HG03558 (cell line): Measurements from ENCODE around the gene RNU6-7.

Experiments used
- ATAC-seq: cut with Tn5 transposase; IDR thresholded peaks from one replicate; pipeline ENCODE4 v1.9.1; 2021; ENCODE audit warnings: moderate number of reproducible peaks; ENCODE audit not compliant: unreplicated experiment; ENCODE audit errors: extremely low read depth

The RNU6-7 gene

DNA sequence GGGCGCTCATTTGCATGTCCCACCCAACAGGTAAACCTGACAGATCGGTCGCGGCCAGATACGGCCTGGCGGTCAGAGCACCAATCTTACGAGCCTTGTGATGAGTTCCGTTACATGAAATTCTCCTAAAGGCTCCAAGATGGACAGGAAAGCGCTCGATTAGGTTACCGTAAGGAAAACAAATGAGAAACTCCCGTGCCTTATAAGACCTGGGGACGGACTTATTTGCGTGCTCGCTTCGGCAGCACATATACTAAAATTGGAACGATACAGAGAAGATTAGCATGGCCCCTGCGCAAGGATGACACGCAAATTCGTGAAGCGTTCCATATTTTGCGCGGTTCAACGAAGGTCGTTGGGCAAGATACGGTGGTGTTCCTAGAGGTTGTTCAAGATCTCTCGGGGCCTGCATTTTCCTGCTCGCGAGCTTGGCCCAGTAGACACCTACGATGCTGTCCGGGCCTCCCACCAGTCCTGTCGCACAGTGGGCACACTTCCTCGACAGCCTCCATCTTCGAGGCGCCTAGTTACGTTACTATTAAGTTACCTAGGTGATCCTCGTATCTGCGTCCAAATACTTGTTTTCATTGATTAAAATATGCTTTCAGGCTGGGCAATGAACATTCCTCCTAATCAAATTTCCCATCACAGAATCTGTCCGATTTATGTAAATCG, at the start of gene RNU6-7:
Gene RNU6-7, plus strand, starts transcription at position 230 of the 675 bp plus-strand sequence.
- ATAC-seq: no peak

DNA sequence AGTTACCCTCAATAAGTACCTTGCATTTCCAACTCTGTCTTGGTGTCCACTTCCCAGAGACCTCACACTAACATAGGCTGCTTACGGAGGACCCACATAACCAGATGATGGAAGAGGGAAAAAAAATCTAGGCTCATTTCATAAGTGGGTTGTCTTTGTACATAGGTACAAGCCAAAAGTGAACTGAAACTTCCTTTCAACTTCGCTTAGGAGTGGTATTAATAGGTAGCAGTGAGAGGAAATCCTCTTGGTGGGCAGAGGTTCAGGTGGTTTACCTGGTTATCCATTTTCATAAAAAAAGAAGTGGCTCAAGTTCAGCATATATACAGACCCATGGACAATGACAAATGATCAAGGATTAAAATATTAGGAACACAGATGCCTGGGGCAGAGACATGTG, 35.8 kb upstream of the RNU6-7 start:
- ATAC-seq: no peak

DNA sequence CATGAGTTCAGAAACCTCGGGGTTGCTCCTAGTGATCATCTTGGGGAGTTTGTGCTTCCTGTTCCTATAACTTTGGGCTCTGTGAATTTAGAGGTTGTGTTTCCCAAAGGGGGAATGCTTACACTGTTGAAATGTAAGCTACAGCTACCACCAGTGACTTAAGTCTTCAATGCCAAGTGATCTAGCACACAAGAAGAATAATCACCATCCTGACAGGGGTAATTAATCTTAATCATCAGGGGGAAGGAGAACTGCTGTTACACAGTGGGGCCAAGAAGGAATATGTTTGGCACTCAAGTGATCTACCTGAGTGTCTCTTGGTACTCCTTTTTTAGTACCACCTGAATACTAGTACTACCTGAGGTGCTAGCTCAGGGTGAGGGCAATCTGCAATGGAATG, 34.9 kb upstream of the RNU6-7 start:
- ATAC-seq: no peak

DNA sequence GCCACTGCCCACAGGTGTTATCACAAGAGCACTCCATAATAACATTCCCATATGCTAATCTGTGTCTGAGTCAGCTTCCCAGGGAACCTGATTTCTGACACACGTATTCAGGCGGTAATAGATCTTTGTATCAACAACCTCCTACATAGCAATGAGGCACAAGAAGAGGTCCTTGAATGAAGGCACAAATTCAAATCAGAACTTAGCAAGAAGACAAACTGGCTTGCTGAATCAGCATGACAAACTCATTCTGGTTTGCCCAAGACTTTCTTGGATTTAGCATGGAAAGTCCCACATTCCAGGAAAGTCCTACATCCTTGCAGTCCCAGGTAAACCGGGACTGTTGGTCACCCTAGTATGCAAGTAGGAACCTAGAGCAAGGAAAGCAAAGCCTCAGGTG, 33.9 kb upstream of the RNU6-7 start:
- ATAC-seq: no peak

DNA sequence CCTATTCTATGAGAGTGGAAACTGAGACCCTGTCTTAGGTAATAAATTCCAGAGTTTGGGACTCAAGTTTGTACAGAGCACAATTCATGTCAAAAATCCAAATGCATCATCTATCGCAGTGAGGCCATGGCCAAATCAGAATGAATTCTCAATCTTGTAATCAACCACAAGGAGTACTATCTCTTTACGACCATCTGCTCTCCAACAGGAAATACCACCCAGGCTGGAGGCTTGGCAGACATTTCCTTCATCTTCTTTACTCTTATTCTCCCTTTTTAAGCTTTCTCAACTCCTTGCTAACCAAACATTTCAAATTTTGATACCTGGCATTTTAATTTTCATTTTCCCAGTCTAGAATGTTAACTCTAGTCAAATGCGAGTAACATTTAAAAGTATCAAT, 32.7 kb upstream of the RNU6-7 start:
- no peak for ATAC-seq

DNA sequence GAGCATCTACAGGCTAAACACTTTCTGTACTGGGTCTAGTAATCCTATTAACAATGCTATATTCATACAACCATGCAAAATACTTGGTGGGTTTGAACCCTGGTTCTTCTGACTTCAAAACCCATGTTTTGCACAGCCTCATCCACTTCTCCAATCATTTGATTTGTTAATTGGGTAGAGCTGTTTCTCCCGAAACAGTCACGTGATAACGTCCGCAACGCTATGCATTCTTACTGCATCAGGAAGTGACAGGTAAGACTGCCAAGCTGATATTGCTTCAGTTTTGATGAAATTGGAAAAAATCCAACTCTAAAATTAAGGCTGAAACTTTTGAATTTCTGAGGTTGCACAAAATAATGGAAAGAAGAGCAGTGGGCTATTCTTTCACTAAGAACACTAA, 30.4 kb upstream of the RNU6-7 start:
- ATAC-seq: no peak

DNA sequence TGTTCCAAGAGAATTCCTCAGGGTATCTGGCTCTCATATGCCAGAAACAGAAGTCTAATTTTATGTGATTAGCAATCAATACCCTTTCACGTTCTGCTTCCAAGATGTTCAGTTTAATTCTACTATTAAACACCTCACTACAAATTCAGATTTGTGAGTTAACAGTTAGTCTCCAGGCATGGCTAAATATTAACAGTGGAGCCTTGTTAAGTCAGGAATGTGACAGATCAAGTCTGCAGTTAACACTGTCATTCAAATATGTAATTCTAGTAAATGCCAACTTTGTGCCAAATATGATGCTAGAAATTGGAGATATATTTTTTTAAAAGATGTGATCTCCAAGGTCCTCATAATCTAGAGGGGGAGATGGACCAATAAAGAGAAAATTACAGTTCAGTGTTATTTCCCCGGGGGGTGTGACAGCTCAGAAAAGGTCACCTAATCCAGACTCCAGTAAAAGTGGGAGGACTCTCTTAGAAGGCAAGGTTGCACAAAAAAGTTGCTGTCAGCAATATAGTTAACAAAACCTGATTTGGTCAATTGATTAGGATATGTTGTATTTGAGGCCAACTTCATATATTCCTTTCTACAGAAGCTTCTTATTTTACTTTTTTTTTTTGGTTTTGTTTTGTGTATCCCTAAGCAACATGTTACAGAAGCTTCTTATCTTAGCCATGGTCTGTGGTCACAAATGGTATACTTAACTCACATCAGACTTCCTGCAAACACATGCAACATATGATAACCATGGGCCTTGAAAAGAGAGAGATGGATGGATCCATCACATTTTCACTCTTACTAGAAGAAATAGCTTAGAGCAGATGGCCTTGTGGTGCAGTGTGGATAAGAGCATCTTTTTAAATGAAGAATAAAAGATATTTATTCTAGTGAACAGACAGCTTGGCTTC, 18.4 kb upstream of the RNU6-7 start:
- no peak for ATAC-seq

DNA sequence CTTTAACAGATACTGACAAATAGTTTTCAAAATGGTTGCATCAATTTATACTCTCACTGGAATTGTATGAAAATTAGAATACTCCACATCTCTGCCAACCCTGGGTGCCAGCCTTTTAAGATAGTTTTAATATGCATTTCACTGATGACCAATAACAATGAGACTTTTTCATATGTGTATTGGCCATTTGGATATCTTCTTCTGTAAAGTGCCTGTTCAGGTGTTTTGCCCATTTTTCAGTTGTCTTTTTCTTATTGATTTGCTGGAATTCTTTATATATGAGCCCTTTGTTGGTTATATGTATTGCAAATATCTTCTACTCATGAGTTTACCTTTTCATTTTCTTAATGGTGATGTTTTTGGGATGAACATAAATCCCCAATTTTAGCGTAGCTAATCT, 16.7 kb upstream of the RNU6-7 start:
- ATAC-seq: no peak

DNA sequence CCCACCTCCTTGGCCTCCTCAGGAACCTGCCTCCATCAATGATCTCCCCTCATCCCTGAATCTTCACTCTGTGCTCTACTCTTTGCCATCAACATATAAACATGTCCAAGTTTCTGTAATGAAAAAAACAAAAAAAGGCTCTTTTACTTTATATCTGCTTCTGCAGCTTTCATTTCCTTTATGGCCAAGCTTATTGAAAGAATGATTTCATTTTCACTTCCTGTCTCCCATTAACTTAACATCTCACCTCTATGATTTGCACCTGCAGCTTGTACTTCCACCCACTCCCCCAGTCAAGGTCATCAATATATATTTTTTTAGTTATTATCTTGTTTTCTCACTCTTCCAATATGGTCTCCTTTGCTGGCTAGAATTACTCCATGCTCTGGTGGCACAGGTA, 15.6 kb upstream of the RNU6-7 start:
- ATAC-seq: peak; percentile 62

DNA sequence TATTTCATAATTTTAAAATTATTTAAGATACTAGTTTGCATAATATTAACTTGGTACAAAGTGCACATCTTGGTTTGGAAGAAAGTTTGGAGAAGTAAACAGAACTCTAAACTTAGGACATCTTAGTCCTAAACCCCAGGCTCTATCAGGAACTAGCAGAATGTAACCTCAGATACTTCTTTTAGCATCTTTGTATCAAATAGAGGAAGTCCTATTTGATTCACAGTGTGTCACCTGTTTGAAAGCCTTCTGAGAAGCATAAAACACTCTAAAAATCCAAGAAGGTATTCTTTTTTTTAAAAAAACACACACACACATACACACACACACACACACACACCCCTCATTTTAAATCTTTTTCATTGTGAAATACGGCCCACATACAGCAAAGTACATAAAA, 12.0 kb upstream of the RNU6-7 start:
- no peak for ATAC-seq

DNA sequence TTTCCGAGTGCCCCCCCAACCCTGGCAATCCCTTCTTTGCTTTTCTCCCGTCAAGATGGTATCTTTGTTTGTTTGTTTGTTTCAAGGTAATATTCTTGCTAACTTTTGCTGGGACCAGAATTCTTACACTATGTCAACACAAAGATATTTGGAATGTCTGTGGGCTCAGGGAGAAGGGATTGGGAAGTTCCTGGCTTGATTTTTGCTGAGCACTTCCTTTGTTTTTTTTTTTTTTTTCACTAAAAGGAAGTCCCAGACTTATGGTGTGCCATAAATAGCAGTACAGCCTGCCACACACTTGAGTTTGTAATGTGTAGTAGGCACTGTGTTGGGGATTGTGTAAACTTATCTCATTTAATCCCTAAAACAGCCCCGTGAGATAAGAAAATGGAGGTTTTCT, 11.2 kb upstream of the RNU6-7 start:
- no peak for ATAC-seq

DNA sequence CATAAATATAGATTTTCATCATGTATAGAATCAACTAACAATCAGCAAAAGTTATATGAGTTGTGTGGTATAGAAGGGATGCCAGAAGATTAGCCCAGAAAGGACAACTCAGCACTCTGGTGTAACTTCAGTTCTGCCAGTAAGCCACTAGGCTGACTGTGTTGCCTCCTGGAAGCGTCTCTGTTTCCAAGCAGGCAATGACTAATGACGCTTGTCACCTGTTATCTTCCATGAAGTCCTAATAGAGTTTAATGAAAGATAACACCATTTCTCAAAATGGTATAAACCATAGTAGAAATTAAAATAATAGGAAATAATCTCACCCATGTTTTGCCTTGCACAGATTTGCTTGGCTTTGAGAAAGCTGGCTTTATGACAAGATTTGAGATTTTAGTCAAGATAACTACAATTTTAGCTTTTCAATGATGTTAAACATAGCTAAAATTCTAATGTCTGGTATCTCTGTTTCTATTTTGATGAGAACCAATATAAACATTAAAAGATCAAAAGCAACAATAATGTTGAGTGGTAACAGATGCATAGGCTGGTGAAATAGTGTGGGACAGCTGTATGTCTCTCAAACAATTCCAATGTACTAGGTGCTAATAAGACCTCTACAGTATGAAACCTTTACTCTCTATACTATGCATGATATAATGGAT, 9.0 kb upstream of the RNU6-7 start:
- no peak for ATAC-seq

DNA sequence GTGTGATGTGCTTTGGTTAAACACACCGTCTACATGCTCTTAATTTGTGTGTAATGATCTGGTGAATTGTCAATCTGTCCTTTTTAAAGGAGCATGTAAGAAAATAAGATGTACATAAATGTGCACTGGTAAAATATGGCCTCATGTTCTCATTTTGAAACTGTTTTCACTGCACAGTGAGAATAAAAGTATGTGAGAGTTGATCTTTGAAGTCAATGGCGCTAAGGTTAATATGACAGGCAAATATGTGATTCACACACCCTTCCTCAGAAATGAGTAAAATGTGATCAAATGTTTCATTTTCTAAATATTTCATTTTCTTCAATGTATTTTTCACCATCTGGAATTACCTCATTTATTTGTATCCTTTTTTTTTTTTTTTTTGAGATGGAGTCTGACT, 8.3 kb upstream of the RNU6-7 start:
- no peak for ATAC-seq

DNA sequence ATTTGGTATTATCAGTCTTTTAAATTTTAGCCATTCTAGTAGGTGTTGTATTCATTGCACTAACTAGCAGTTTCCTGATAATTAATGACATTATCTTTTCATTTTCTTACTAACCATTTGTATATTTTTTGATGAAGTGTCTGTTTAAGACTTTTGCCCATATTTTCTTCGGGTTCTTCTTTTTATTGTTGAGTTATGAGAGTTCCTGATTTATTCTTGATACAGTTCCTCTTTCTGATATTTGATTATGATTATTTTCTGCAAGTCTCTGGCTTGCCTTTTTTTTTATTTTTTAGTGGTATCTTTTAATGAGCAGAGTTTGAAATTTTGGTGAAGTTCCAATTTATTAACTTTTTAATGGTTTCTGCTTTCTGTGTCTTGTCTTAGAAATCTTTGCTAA, 6.2 kb upstream of the RNU6-7 start:
- ATAC-seq: no peak

DNA sequence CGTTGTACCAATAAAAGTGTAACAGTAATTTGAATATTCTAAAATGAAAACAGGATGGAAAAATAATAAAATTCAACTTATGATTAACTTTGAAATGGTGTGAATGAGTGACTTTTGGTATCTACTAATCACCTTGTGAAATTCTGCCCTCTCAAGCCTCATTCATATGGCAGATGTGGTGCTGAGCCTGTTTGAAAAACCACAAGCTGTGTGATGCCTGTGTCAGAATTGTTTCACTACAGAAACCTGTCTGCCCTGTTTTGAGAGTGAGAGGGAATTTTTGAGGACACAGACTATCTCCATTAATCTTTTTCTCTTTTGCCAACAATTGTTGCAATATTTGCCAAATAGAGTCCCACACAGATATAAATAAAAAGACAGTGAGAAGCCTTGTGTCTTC, 3.9 kb upstream of the RNU6-7 start:
- ATAC-seq: no peak

DNA sequence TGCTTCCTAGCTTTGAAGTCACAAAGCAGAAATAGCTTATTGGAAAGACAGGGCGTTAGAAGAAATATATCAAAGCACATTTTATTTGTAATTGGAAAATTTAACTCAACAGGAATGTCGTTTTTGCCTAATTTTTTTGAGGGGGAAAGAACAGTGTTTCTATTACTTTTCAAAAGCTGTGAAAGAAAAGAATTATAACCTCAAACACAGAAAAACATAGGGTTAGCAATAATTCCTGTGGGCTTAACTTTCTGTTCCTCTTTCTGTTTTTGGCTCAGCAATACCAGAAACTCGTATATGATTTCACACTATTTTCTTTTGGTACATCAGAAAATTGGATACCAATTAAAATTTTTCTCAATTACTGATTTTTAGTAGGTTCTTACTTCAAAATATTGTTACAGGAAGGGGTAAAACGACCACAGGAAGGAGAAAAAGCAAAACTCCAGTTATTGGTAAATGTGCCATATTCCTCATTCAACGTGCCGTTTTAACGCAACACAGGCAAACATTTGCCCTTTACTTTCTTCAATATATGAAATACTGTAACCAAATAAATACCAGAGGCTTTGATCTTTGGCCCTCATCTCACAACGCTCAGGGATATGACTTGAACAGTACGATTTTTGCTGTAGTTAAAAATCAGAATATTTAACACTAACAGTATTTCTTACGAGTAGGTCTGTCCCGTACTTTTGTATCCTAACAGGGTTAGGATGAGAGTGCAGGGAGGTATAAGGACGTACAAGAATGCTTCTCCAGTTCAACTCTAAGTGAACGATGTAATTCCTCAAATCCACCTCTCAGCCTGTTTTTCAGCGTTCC, 1.3 kb upstream of the RNU6-7 start:
- no peak for ATAC-seq

DNA sequence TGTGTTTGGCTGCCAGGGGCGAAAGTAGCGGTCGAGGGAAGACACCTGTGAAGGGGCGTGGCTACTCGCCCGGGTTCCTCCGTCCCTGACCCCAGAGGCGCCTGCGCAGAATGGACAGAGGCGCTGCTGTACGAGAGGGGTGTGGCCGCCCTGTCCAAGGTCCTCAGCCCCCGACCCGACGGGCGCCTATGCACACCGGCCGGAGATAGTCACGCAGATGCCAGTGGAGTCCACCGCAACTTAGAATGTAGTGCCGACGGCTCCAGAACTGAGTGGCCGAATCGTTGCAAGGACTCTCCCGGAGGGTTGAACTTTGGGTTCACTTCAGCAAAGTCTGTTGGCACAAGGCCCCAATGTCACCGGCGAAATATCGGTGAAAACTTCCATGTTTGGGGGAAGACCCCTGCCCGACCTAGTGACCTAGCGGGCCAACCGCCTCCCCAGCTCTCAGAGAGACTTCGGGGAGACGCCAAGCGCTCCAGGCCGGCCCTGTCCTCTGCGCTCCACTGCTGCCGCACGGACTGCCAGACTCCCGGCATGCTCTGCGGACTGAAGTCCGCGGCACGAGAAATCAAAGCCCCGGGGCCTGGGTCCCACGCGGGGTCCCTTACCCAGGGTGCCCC, 541 bp upstream of the RNU6-7 start:
- ATAC-seq: peak; percentile 33

DNA sequence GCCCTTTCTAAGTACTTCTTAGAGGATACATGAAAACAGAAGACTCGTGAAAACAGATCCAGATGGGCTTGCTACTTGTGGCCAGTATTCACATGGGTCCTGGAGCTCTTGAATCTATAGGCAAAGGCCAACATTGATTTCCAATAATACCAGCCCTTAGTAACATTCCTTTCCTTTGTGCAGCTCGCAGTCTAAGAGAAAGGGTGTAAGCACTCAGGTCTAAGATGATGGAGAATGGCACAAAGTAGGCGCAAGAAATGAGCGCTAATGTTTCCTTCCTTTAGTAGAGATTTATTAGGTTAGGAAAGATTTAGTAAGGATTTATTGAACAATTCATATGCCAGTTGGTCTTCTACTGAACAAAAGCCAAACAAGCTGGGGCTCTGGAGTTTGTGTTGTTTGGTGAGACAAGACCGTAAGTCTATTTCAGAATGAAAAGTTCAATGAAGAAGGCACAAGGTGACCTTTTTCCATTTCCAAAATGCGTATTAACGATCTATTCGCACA, 699 bp downstream of the RNU6-7 start:
- ATAC-seq: no peak

DNA sequence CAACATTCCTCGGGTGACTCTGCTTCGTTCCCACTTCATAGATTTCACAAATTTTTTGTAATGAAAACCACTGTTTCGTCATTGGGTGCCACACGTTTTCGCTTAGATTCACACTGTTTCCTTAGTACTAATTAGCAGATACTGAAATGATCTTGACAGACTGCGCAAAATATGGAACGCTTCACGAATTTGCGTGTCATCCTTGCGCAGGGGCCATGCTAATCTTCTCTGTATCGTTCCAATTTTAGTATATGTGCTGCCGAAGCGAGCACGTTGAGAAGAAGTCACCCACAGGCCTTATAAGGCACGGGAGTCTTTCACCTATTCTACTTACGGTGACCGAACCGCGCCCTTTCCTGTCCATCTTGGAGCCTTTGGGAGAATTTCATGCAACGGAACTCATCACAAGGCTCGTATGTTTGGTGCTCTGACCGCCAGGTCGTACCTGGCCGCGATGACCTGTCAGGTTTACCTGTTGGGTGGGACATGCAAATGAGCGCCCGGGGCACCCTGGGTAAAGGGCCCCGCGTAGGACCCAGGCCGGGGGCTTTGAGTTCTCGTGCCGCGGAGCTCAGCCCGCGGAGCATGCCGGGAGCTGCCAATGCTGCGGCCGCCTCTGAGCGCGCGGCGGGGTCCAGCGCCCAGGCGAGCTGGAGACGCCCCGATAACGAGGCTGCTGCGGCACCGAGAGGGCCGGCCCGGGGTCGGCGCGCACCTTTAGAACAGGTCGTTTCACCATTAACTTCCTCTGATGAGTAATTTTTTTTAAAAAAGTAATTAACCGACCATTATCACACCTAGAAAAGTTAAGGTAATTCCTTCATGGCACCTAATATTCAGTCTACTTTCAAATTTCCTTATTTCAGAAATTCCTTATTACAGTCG, 1.4 kb downstream of the RNU6-7 start, which contains the start of gene RNU6-8:
Gene RNU6-8, minus strand, starts transcription at position 272 of the 885 bp plus-strand sequence.
- peak; percentile 44 for ATAC-seq
